Measurements from ENCODE around the gene BICD2. TPM values are rescaled to one million over a fixed set of nuclear protein-coding genes. Genes with fewer than 3 reads are reported as not detected.

Gene BICD2
- total and polyA plus RNA-seq, 10 of the 15 experiments (the other 5 are each of a cell fraction or from before 2014, with no cell fraction given), result 5.3 to 25.5 (median 14.4) TPM

DNA sequence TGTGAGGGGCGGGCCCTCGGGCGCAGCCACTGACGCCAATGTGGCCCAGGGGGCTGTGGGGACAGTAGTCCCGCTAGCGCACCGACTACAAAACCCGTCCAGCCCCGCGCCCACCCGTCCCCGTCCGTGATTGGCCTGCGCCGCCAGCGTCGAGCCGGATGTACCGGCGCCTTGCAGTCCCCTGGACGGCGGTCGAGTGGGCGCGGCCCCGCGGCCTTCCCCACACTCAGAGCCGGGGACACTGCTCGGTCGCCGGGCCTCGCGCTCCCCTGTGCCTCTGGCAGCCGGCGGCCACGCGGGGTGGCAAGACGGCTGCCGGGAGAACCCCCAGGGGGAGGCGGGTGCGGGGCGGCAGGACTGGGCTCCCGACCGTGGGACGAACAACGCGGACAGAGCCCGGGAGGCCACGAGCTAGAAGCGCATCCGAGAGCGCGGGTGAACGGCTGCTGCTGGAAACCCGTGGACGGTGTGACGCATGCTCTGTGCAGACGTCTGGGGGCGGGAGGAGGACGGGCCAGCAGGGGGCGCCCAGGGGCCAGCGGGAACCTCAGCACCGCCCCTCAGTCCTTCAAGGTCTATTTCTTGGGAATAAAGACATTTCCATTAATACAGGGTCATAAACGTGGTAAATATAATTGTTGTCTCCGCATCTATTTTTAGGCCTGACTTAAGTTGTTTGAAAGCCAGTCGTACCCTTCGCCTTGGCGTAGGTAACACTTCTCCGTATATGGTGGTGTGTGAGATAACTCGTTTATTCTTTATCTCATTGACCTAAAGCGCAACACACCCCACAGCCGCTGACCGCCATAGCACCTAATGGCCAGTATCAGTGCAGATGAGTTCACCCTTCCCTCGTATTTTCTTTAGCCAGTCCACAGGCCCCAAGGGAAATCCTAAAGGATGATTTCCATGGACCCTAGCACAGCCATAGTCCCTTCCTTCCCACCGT, 629 bp upstream of the BICD2 start (continued):
- TF ChIP-seq, protein P1, sequence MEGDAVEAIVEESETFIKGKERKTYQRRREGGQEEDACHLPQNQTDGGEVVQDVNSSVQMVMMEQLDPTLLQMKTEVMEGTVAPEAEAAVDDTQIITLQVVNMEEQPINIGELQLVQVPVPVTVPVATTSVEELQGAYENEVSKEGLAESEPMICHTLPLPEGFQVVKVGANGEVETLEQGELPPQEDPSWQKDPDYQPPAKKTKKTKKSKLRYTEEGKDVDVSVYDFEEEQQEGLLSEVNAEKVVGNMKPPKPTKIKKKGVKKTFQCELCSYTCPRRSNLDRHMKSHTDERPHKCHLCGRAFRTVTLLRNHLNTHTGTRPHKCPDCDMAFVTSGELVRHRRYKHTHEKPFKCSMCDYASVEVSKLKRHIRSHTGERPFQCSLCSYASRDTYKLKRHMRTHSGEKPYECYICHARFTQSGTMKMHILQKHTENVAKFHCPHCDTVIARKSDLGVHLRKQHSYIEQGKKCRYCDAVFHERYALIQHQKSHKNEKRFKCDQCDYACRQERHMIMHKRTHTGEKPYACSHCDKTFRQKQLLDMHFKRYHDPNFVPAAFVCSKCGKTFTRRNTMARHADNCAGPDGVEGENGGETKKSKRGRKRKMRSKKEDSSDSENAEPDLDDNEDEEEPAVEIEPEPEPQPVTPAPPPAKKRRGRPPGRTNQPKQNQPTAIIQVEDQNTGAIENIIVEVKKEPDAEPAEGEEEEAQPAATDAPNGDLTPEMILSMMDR (IDR thresholded peaks at IDR 0.05 in 2 of 3, conservative IDR thresholded peaks at IDR 0.05 in 1 of 3; ENCODE audit: control insufficient read depth in 2 of 3, extremely low read depth in 1 of 3, insufficient read depth in 1 of 3, low read depth in 3 of 3, low read length in 3 of 3), result peak; percentile 95 to 98 (median 96)
- TF ChIP-seq NRF1 (conservative IDR thresholded peaks at IDR 0.05; ENCODE audit: low read depth, low read length) (peak; percentile 63), RELA (IDR thresholded peaks at IDR 0.05; ENCODE audit: borderline replicate concordance, partially characterized antibody) (peak; percentile 79), DPF2 (IDR thresholded peaks at IDR 0.05) (peak; percentile 91), RAD51 (IDR thresholded peaks at IDR 0.05) (no peak), ZNF217 (IDR thresholded peaks at IDR 0.05) (no peak), MTA2 (IDR thresholded peaks at IDR 0.05; ENCODE audit: low read depth) (no peak), ZNF622 (IDR thresholded peaks at IDR 0.05) (no peak), NBN (IDR thresholded peaks at IDR 0.05) (peak; percentile 50; the same call in 1 of the 2 replicates), ETV6 (conservative IDR thresholded peaks at IDR 0.05 in 1 of 2, IDR thresholded peaks at IDR 0.05 in 1 of 2; ENCODE audit: borderline replicate concordance in 1 of 2, low read depth in 1 of 2) (no peak), GABPA (IDR thresholded peaks at IDR 0.05; ENCODE audit: low read depth) (peak; percentile 73), KLF5 (IDR thresholded peaks at IDR 0.05; ENCODE audit: partially characterized antibody) (peak; percentile 86), SMAD5 (IDR thresholded peaks at IDR 0.05; ENCODE audit: low read depth) (peak; percentile 35; the same call in 1 of the 2 replicates), MXI1 (IDR thresholded peaks at IDR 0.05; ENCODE audit: low read depth, low read length) (peak; percentile 47; the same call in 1 of the 2 replicates), NR2C1 (IDR thresholded peaks at IDR 0.05) (peak; percentile 46; the same call in 1 of the 2 replicates), ESRRA (IDR thresholded peaks at IDR 0.05; ENCODE audit: low read length) (no peak), FOXM1 (IDR thresholded peaks at IDR 0.05; ENCODE audit: low read depth, low read length) (no peak)
- TF ChIP-seq, protein P2, sequence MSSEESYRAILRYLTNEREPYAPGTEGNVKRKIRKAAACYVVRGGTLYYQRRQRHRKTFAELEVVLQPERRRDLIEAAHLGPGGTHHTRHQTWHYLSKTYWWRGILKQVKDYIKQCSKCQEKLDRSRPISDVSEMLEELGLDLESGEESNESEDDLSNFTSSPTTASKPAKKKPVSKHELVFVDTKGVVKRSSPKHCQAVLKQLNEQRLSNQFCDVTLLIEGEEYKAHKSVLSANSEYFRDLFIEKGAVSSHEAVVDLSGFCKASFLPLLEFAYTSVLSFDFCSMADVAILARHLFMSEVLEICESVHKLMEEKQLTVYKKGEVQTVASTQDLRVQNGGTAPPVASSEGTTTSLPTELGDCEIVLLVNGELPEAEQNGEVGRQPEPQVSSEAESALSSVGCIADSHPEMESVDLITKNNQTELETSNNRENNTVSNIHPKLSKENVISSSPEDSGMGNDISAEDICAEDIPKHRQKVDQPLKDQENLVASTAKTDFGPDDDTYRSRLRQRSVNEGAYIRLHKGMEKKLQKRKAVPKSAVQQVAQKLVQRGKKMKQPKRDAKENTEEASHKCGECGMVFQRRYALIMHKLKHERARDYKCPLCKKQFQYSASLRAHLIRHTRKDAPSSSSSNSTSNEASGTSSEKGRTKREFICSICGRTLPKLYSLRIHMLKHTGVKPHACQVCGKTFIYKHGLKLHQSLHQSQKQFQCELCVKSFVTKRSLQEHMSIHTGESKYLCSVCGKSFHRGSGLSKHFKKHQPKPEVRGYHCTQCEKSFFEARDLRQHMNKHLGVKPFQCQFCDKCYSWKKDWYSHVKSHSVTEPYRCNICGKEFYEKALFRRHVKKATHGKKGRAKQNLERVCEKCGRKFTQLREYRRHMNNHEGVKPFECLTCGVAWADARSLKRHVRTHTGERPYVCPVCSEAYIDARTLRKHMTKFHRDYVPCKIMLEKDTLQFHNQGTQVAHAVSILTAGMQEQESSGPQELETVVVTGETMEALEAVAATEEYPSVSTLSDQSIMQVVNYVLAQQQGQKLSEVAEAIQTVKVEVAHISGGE (CRISPR knock-in tag; IDR thresholded peaks at IDR 0.05), result no peak
- TF ChIP-seq, protein P3, sequence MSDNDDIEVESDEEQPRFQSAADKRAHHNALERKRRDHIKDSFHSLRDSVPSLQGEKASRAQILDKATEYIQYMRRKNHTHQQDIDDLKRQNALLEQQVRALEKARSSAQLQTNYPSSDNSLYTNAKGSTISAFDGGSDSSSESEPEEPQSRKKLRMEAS (IDR thresholded peaks at IDR 0.05; ENCODE audit: low read depth, low read length), result peak; percentile 63
- TF ChIP-seq, protein P4, sequence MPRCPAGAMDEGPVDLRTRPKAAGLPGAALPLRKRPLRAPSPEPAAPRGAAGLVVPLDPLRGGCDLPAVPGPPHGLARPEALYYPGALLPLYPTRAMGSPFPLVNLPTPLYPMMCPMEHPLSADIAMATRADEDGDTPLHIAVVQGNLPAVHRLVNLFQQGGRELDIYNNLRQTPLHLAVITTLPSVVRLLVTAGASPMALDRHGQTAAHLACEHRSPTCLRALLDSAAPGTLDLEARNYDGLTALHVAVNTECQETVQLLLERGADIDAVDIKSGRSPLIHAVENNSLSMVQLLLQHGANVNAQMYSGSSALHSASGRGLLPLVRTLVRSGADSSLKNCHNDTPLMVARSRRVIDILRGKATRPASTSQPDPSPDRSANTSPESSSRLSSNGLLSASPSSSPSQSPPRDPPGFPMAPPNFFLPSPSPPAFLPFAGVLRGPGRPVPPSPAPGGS (IDR thresholded peaks at IDR 0.05; ENCODE audit: borderline replicate concordance, insufficient read depth, low read depth, low read length, poor library complexity, severe bottlenecking), result no peak
- TF ChIP-seq, protein P5, sequence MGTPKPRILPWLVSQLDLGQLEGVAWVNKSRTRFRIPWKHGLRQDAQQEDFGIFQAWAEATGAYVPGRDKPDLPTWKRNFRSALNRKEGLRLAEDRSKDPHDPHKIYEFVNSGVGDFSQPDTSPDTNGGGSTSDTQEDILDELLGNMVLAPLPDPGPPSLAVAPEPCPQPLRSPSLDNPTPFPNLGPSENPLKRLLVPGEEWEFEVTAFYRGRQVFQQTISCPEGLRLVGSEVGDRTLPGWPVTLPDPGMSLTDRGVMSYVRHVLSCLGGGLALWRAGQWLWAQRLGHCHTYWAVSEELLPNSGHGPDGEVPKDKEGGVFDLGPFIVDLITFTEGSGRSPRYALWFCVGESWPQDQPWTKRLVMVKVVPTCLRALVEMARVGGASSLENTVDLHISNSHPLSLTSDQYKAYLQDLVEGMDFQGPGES (IDR thresholded peaks at IDR 0.05), result peak; percentile 29; the same call in 1 of the 2 replicates
